Transverse colon (tissue), 4 donors: ENCODE measurements around the gene AKR1B15. TPM values are rescaled to one million over a fixed set of nuclear protein-coding genes. Genes with fewer than 3 reads are reported as not detected.
"Not testable (repeated sequence)": the region's sequence is repeated elsewhere in the genome, so short reads cannot be mapped to it uniquely, and the experiment has no call there.

Experiments
- DNase-seq: peaks from one replicate; pipeline ENCODE4 v3.0.0-alpha.2; 2019
- H3K27ac ChIP-seq, 4 donors: fragments of 200-600 bp; sonication (generic); 2 replicates each; pipeline ENCODE4 v1.5.1; 2016 to 2018; ENCODE audit warnings: inconsistent platforms in 4 of 4
- H3K27me3 ChIP-seq: fragments of 200-600 bp; sonication (generic); 2 replicates; pipeline ENCODE4 v1.5.1; 2017; ENCODE audit warnings: inconsistent platforms
- H3K36me3 ChIP-seq, 4 donors: fragments of 200-600 bp; sonication (generic); 2 replicates each; pipeline ENCODE4 v1.5.1; 2017 to 2019; ENCODE audit warnings: inconsistent platforms in 4 of 4
- H3K4me1 ChIP-seq, 4 donors: fragments of 200-600 bp; sonication (generic); 2 replicates each; pipeline ENCODE4 v1.5.1; 2017 to 2020; ENCODE audit warnings: inconsistent platforms in 4 of 4
- H3K4me3 ChIP-seq, 4 donors: fragments of 200-600 bp; sonication (generic); 1 replicate in 1 of 4; 2 replicates in 3 of 4; pipeline versions ENCODE4 v1.5.1 to v1.6.1; 2017 to 2019; ENCODE audit warnings: inconsistent platforms in 4 of 4
- H3K9me3 ChIP-seq, 2 donors: fragments of 200-600 bp; sonication (generic); 2 replicates each; pipeline ENCODE4 v1.5.1; 2017 to 2019; ENCODE audit warnings: inconsistent platforms in 2 of 2
- EP300 ChIP-seq: sonication (generic); formaldehyde crosslinking; IDR thresholded peaks from one replicate; pipeline ENCODE4 v1.6.1; 2017; ENCODE audit warnings: antibody characterized with exemption, low read depth
- POLR2A ChIP-seq: fragments of 450-650 bp; IDR thresholded peaks from one replicate; pipeline ENCODE4 v1.6.1; 2016; ENCODE audit warnings: antibody characterized with exemption, mild to moderate bottlenecking, moderate library complexity
- POLR2AphosphoS5 ChIP-seq, 3 donors: sonication (generic); formaldehyde crosslinking; IDR thresholded peaks; one replicate each; pipeline ENCODE4 v1.6.1; 2016; ENCODE audit warnings: antibody characterized with exemption in 3 of 3
- WGBS, 2 donors: methylation state at CpG; one replicate each; pipeline ENCODE4 v1.1.5; 2018; ENCODE audit warnings: low coverage in 1 of 2; 5-methylcytosine and 5-hydroxymethylcytosine counted together
- in situ Hi-C, 4 donors: fragments of 200-750 bp; cut with MboI; loops; one replicate each; pipeline versions ENCODE4 v1.15.0 to v1.15.1; 2017; ENCODE audit warnings: low sequenced_read_pairs in 3 of 4, low pct_ligation_motif_present in 1 of 4, low pct_unique_long_range_greater_than_20kb in 1 of 4
- intact Hi-C: fragments of 100-400 bp; cut with DNase I; formaldehyde crosslinking; loops from one replicate; pipeline ENCODE4 v1.15.1; 2023; ENCODE audit warnings: low total_unique reads
- total RNA-seq, 4 donors: library from RNA; depleted of rRNA; stranded (reverse); fragments of >200 nt; gene quantifications; one replicate each; pipeline ENCODE4 v1.1.0, GENCODE V29; 2016
- TF ChIP-seq, protein P1 (sequence below), 5 experiments: fragments of 200-600 bp in 3 of 5; fragments of 450-650 bp in 2 of 5; sonication (generic) in 3 of 5; IDR thresholded peaks; 1 replicate in 2 of 5; 2 replicates in 3 of 5; pipeline ENCODE4 v1.5.1; 2016 to 2017; ENCODE audit warnings: antibody characterized with exemption in 5 of 5, inconsistent platforms in 3 of 5, mild to moderate bottlenecking in 2 of 5, moderate library complexity in 1 of 5

AKR1B15 gene
- total RNA-seq, 4 donors from 2014 or later: 0.48 TPM; not detected in 3

DNA sequence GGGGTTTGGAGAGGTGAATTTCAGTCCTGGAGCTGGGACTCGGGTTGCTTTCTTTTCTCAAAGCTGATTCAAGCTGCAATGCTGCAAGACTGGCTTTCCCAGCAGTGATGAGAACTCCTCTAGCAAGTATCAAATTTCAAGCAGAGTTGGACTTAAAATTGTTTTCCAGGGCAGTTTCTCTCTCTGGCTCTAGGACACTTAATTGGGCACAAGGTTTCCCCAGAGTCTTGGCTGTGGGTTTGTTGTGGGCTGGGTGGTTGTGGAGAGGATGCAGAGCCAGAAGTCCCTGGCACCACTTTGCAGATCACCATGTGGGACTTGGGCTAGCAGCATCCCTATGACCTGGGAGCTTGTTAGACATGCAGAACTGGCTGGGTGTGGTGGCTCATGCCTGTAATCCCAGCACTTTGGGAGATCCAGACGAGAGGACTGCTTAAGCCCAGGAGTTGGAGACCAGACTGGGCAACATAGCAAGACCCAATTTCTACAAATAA, 16.8 kb downstream of the AKR1B15 start:
- 67 to 68% methylated on average over 1 to 2 of the region's 2 CpGs for WGBS, 2 donors
- H3K4me3 ChIP-seq: no peak overlapping the region
- intact Hi-C loops (no loop called here), in situ Hi-C loops (no loop called here)
- H3K4me1 ChIP-seq: peaks cover 0 to 7% (median 0%) of the 10 kb centered on the region in 4 donors
- TF ChIP-seq, protein P1, sequence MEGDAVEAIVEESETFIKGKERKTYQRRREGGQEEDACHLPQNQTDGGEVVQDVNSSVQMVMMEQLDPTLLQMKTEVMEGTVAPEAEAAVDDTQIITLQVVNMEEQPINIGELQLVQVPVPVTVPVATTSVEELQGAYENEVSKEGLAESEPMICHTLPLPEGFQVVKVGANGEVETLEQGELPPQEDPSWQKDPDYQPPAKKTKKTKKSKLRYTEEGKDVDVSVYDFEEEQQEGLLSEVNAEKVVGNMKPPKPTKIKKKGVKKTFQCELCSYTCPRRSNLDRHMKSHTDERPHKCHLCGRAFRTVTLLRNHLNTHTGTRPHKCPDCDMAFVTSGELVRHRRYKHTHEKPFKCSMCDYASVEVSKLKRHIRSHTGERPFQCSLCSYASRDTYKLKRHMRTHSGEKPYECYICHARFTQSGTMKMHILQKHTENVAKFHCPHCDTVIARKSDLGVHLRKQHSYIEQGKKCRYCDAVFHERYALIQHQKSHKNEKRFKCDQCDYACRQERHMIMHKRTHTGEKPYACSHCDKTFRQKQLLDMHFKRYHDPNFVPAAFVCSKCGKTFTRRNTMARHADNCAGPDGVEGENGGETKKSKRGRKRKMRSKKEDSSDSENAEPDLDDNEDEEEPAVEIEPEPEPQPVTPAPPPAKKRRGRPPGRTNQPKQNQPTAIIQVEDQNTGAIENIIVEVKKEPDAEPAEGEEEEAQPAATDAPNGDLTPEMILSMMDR (IDR thresholded peaks at IDR 0.05): no peak
- TF ChIP-seq EP300 (no peak), POLR2AphosphoS5 (IDR thresholded peaks at IDR 0.05) (no peak), POLR2A (no peak)
- H3K9me3 ChIP-seq: no peaks in the 10 kb centered on the region
- no peak overlapping the region for H3K27ac ChIP-seq
- no peaks in the 10 kb centered on the region for H3K36me3 ChIP-seq
- DNase-seq: no peak
- H3K27me3 ChIP-seq: no peaks in the 10 kb centered on the region

DNA sequence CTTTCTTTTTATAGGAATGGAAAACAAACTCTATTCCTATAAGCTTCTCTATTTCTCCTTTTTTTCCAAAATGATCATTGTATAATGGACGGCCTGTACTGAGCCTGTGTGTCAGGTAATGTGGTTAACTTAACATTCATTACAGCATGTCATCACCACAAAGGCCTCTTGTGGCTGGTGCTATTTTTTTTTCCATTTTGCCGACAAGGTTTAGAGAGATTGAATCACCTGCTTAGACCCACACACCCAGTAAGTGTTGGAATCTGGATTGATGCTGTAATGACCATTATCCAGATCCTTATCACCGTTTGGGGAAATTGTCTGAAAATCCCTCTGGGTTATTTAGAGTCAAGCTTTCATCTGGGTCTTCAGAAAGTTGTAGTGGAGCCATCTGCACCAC, 18.5 kb downstream of the AKR1B15 start:
- no peak for DNase-seq
- Histone ChIP-seq H3K4me1 (peaks cover 0 to 7% (median 0%) of the 10 kb centered on the region in 4 donors), H3K4me3 (no peak overlapping the region), H3K27me3 (no peaks in the 10 kb centered on the region), H3K36me3 (no peaks in the 10 kb centered on the region), H3K9me3 (no peaks in the 10 kb centered on the region), H3K27ac (no peak overlapping the region)
- 60% methylated on average over 3 of the region's 3 CpGs; no CpG with 5 or more reads in 1 of the 2 donors for WGBS, 2 donors
- intact Hi-C loops (no loop called here), in situ Hi-C loops (no loop called here)
- TF ChIP-seq, protein P1 (IDR thresholded peaks at IDR 0.05): no peak
- no peak for TF ChIP-seq POLR2AphosphoS5 (IDR thresholded peaks at IDR 0.05)
- TF ChIP-seq POLR2A: no peak
- no peak for TF ChIP-seq EP300

DNA sequence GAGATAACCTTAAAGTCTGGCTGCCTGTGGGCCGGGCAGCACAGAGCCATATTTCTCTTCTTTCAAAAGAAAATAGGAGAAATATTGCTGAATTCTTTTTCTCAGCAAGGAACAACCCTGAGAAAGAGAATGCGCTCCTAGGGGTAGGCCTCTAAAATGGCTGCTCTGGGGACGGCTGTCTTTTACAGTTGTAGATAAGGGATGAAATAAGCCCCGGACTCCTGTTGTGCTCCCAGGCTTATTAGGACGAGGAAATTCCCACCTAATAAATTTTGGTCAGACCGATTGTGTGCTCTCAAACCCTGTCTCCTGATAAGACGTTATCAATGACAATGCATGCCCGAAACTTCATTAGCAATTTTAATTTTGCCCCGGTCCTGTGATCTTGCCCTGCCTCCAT, 21.1 kb downstream of the AKR1B15 start:
- H3K27ac ChIP-seq, H3K4me3 ChIP-seq, H3K4me1 ChIP-seq, H3K9me3 ChIP-seq, H3K27me3 ChIP-seq, intact Hi-C loops, H3K36me3 ChIP-seq, DNase-seq, in situ Hi-C loops: not testable (repeated sequence)
- 91 to 100% methylated on average over 6 to 9 of the region's 9 CpGs for WGBS, 2 donors

DNA sequence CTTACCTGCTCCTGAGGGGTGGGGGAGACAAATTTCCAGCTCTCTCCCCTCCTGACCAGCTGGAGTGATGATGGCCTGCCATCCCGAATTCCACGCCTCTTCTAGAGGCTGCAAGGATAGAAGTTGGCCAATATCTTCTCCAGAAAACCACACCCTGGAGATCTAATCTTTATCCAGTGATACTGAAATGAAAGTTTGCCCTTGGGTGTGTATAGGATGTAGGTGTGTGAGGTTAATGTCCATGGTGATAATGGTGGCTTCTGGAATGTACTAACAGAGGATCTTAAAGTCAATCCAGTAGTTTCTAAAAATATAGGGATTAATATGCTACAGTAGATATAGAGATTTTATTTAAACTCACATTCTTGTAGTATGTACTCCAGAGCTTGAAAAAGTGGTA, 22.2 kb downstream of the AKR1B15 start:
- intact Hi-C loops: no loop called here
- no peak overlapping the region for H3K4me3 ChIP-seq
- DNase-seq: no peak

More for the DNA sequence above, 22.2 kb downstream of the AKR1B15 start:
- 86% methylated on average over 2 of the region's 2 CpGs; no CpG with 5 or more reads in 1 of the 2 donors for WGBS, 2 donors
- Histone ChIP-seq H3K4me1 (no peaks in the 10 kb centered on the region), H3K27me3 (no peaks in the 10 kb centered on the region), H3K27ac (no peak overlapping the region), H3K36me3 (no peaks in the 10 kb centered on the region), H3K9me3 (no peaks in the 10 kb centered on the region)
- in situ Hi-C loops: no loop called here
- TF ChIP-seq POLR2A (no peak), EP300 (no peak), POLR2AphosphoS5 (IDR thresholded peaks at IDR 0.05) (no peak)
- TF ChIP-seq, protein P1 (IDR thresholded peaks at IDR 0.05): no peak
